GM21528 (cell line): ENCODE results near the gene CRHR1.

ENCODE experiments used
- ATAC-seq: cut with Tn5 transposase; IDR thresholded peaks from one replicate; pipeline ENCODE4 v1.9.1; 2021; ENCODE audit warnings: mild to moderate bottlenecking, moderate library complexity; ENCODE audit not compliant: unreplicated experiment, low FRiP score

The CRHR1 gene

DNA sequence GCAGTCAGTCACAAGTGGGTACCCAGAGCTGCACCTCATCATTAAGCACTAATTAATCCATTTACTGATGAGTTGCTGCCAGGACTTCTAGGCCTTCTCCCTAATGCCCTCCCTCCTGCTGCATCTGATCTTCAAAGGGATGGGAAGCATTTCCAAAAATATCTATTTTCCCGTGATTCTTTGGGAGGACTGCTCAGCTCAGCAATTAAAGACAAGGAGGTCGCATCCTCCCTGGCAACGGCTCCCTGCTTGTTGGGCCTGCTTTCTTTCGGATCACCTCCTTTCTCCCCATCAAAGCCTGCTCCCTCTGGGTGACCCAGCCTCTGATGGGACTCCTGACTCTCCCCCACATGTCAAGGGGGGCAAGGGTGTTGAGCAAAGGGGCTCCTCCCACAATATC is 34.6 kb downstream of the CRHR1 start:
- no peak for ATAC-seq

GRCh38 chr17:45819632-45820031 is 35.5 kb downstream of the CRHR1 start:
- no peak for ATAC-seq

DNA sequence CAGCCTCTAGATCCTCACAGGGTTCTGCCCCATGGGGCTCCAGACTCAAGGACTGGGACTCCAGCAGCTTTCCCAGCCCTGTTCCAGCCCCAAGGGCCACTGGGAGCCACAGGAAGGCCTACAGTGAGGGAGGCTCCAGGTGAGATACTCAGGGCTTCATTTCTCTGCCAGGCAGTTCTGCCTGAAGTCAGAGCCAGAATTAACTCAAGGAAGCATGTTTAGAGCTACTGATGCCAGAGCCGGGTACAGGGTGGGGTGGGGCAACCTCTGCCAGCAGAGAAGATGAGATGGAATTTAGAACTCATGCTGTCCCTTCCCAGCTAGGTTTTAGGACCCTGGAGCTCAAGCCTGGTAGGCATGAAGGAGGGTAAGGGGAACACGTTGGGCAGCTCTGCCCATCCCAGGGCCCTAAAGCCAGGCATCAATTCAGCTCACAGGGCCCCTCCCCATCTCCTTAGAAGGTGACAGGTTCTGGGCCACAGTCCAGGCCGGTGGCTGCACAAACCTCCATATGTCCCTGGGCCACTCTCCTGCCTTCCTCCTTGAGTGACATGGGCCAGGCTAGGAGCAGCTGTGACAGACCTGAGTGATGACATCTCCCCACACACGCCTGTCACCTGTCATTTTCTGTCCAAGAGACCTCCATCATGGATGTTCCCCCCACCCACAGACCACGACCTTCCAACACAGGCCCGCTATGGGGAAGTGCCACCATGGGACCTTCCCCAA is 36.1 kb downstream of the CRHR1 start:
- ATAC-seq, result no peak

GRCh38 chr17:45821147-45821546 is 37.0 kb downstream of the CRHR1 start:
- no peak for ATAC-seq

DNA sequence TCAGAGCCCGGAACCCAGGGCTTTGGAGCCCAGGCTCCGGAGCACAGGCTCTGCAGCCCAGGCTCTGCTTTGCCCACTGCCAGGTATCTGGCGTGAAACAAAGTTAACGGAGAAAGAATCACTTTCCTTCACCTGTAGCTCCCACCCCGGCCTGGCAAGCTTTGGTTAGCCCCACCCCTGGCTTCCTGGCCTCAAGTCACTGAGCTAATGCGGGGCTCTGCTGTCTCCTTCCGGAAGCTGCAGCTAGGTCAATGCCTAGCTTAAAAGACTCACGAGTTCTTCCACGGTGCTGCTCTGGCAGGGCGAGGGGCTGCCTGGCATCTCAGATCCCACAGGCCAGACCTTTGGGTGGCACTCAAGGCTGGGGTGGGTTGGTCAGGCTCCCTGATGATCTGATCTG is 39.5 kb downstream of the CRHR1 start:
- no peak for ATAC-seq

- no peak for ATAC-seq
Measured at GRCh38 chr17:45824475-45824874, 40.4 kb downstream of the CRHR1 start.

DNA sequence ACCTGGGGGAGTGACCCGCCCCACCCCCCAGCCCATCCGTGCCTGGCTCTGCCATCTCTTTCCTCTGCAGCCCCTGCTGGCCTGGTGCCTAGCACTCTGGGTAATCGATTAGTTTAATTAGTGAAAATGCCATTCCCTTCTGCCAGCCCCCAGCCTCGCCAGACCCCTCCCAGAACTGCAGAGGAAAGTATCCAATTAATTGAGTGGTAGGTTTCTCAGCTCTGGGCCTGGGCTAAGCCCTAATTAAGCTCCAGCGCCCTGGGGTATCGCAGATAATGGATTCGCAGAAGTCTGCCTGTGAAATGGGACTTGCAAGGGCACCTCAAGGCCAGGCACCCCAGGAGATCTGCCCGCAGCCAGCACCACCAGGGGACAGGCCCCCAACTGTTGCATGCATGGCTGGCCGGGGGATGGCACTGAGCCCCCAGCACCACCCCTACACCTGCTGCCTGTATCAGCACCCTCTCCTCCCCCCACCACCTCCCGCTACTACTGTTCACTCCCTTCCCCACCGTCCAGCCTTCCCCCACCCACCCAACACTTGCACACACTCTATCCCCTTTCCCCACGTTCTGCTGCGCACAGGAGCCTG is 40.9 kb downstream of the CRHR1 start:
- no peak for ATAC-seq

DNA sequence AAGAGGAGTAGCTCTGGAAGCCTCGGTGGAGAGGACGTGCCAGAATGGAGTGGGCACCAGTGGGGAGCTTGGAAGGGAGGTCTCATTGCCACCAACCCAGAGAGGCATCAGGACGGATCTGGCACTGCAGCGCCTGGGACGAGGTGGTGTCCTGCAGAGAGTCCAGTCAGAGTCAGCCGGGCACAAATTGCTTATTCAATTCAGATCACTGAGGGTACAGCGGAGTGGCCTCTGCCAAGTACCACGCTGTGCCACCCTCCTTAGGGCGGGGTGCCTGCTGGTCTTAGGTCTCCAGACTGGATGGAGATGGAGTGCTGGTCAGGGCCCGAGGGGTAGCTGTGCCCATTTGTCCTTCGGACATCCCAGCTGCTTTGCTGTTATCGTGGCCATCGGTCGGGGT is 41.7 kb downstream of the CRHR1 start:
- ATAC-seq, result no peak

- ATAC-seq, result no peak
Measured at GRCh38 chr17:45826919-45827588, 42.9 kb downstream of the CRHR1 start.

DNA sequence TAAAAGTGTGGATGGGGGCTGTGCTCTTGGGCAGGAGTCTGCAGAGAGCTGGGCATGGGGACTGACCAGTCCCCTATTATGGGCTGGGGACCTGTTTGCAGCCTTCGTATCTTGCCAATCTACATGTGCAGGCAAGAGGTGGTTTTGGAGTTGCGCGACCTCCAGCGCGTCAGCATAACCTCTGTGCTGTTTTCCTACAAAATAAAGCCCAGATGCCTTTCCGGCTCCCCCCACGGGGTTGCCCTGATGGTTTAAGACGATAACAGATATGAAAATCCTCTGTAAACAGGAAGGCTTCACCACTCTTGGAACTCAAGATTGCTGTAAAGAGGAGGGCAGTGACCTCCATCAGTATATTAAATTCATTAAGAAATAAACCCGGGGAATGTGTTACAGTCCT is 44.1 kb downstream of the CRHR1 start:
- ATAC-seq, result no peak

DNA sequence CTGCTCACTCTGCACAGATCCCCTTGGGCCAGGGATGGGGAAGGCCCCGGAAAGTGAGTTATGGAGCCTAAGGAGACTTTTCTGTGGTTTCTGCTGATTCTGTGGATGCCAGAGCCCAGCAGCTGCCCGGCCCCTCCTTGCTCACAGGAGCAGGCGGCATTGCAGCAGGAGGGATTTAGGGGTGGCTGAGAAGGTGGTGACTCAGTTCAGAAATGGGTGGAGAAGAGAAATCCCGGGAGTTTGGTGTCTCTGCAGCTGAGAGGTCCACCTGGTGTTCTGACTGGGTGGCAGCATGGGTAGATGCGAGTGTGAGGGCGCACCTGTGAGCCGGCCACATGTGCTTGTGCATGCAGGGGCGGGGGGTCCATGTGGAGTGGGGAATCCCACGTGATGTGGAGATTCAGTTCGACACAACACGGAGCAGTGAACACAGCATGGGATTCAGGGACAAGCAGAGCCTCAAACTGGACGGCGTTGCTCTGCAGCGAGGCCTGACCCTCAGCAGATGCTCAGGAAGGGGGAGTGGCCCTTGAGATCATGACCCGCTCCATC is 44.5 kb downstream of the CRHR1 start:
- ATAC-seq, result no peak

GRCh38 chr17:45833920-45834319 is 49.8 kb downstream of the CRHR1 start:
- ATAC-seq, result no peak

DNA sequence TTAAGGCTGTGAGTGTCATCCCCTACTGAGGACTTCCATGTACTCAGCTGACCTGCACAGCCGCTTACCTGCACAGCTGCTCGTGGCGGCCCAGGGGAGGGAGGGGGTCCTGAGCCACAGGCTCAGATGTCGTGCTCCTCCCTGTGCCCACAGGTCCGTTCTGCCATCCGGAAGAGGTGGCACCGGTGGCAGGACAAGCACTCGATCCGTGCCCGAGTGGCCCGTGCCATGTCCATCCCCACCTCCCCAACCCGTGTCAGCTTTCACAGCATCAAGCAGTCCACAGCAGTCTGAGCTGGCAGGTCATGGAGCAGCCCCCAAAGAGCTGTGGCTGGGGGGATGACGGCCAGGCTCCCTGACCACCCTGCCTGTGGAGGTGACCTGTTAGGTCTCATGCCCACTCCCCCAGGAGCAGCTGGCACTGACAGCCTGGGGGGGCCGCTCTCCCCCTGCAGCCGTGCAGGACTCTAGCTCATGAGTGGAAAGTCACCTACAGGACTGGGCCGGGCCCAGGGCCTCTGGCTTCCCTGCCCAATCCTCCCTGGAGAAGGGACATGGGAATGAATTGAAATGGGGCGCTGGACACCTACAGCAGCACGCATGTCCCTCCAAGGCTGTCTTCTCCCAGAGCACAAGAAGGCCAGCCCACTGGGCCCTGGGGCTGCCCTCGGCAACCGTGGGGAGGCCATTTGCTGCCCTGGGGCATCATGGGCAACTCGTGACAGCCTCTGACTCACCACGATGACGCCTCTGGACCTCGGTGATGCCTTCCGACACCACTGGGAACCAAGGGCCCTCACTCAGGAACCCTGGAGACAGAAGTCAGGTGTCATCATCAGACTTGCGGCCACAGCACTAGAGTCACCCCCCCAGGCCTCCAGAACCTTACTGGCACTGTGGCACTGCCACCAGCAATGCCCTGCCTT is 50.6 kb downstream of the CRHR1 start:
- ATAC-seq, result no peak

DNA sequence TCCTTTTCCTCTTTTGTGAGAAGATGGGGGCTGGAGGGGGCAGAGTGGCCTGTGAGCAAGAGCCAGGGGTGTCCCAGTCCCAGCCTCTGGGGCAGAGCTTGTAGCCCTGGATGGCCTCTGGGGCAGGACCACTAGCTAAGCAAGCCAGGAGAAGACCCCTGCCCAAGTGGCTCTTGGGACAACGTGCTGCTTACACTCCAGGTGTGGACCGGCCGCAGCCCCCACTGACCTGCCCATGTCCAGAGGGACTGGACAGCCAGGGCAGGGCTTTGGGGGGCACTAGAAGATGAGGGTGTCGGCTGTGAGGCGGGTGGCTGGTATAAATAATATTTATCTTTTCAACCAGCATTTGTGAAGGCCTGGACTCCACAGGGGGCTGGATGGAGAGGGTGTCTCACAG is 51.4 kb downstream of the CRHR1 start:
- ATAC-seq, result no peak

- no peak for ATAC-seq
Measured at GRCh38 chr17:45836047-45837044, 52.2 kb downstream of the CRHR1 start.

DNA sequence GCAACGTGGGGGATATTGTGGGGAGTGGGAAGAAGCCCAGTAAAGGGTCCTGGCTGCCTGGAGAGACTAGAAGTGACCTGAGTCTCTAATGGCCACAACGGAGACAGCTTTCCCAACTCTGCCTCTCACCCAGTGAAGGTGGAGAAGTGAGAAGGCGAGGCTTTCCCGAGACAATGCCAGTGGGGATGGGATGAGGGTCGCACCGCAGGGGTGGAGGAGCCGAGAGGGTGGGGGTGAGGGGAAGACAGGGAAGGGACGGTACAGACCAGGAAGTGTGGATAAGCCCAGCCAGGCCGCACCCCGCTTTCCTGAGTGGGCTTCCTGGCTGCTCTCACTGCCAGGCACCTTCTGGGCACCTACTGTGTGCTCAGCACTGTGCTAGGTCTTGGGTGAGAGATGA is 53.1 kb downstream of the CRHR1 start:
- no peak for ATAC-seq

- no peak for ATAC-seq
Measured at GRCh38 chr17:45837603-45838002, 53.5 kb downstream of the CRHR1 start.

GRCh38 chr17:45838751-45839295 is 54.7 kb downstream of the CRHR1 start:
- ATAC-seq, result no peak

DNA sequence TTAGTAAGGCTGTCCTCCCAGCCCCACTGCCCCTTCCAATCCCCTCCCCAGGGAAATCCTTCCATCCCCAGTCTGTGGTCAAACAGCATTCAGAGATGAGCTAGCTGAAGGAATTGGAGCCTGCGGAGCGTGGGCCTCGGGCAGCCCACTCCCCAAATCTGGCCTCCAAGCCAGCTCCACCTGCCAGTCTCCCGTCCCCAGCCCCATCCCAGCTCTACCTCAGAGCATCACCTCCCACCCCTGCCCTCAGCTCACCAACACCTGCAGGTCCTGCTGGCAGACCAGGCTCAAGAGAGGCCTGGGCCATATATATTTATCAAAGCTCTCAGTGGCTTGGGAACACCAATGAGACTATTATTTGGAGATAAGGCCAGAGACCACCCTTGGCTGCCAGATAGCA is 55.3 kb downstream of the CRHR1 start:
- ATAC-seq, result no peak
